ENCODE measurements around the gene TLE4. TPM values are rescaled to one million over a fixed set of nuclear protein-coding genes. Genes with fewer than 3 reads are reported as not detected.

Gene TLE4
- polyA plus RNA-seq, 1 experiment = 154 TPM

DNA sequence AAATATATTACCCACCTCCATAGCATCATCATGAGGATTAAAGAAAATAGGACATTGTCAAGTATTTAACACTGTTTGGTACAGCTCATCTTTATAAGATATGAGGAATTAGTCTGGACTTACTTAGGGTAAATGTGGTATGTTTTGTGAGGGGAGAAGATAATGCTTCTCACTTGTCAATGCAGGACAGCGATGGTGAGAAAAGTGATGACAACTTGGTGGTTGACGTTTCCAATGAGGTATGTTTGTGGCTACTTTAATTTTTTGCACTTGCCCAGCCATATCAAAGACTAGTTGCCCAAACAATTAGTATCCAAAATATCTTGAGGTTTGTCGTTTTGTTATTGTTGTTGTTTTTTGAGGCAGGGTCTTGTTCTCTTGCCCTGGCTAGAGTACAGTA lies 133.9 kb downstream of the TLE4 start:
- TF ChIP-seq, protein P1, sequence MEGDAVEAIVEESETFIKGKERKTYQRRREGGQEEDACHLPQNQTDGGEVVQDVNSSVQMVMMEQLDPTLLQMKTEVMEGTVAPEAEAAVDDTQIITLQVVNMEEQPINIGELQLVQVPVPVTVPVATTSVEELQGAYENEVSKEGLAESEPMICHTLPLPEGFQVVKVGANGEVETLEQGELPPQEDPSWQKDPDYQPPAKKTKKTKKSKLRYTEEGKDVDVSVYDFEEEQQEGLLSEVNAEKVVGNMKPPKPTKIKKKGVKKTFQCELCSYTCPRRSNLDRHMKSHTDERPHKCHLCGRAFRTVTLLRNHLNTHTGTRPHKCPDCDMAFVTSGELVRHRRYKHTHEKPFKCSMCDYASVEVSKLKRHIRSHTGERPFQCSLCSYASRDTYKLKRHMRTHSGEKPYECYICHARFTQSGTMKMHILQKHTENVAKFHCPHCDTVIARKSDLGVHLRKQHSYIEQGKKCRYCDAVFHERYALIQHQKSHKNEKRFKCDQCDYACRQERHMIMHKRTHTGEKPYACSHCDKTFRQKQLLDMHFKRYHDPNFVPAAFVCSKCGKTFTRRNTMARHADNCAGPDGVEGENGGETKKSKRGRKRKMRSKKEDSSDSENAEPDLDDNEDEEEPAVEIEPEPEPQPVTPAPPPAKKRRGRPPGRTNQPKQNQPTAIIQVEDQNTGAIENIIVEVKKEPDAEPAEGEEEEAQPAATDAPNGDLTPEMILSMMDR (IDR thresholded peaks at IDR 0.05; ENCODE audit: insufficient read depth, low read depth, low read length) = no peak
- H3K4me3 ChIP-seq (ENCODE audit: low read depth, low read length) = no peak overlapping the region
- POLR2A ChIA-PET = no interaction called here
- H3K27me3 ChIP-seq (ENCODE audit: control insufficient read depth, insufficient read depth, low read length) = no peaks in the 10 kb centered on the region
- peaks cover 28% of the 10 kb centered on the region for H3K36me3 ChIP-seq (ENCODE audit: control insufficient read depth, insufficient read depth, low read length)
- CTCF ChIA-PET = interaction anchor here (0.6 to 0.9 kb wide), 2 partner anchors 11 to 44 kb away, joined by 3 to 4 read pairs; no protein-coding TSS in a partner anchor
- DNase-seq (ENCODE audit: low read depth) = no peak

DNA sequence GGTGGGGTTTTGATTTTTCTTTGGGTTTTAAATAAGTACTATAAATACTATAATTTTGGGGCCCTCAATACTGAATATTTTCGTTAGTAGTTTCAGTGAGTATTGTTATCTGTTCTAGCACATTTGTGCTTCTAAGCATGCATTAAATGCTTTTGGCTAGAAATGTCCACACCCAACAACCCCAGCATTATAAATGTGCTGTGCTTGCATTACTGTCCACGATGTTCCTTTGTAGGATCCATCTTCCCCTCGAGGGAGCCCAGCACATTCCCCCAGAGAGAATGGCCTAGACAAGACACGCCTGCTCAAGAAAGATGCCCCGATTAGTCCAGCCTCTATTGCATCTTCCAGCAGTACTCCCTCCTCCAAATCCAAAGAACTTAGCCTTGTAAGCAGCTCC lies 134.7 kb downstream of the TLE4 start:
- Histone ChIP-seq H3K36me3 (ENCODE audit: control insufficient read depth, insufficient read depth, low read length) (peaks cover 30% of the 10 kb centered on the region), H3K27me3 (ENCODE audit: control insufficient read depth, insufficient read depth, low read length) (no peaks in the 10 kb centered on the region), H3K4me3 (ENCODE audit: low read depth, low read length) (no peak overlapping the region)
- DNase-seq (ENCODE audit: low read depth) = no peak
- TF ChIP-seq, protein P1 (IDR thresholded peaks at IDR 0.05; ENCODE audit: insufficient read depth, low read depth, low read length) = no peak
- ChIA-PET CTCF (no interaction called here), POLR2A (no interaction called here)

DNA sequence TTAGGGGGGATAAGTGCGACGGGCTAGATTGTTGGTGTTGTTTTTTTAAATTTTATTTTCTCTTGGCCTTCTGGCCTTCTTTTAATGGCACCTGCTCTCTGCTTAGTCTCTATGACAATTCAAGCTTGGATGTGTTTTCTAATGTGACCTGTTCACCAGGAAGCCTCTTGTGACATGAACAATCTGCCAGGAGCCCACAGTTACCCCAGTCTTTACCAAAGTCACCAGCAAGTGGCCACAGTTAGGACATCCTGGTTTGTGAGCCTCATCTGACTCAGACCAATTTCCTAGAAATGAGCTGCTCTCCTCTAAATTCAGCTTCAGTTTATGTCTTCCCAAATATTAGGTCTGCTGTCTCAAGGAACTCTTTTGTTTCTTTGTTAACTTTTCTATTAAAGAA lies 135.8 kb downstream of the TLE4 start:
- no peak for DNase-seq (ENCODE audit: low read depth)
- Histone ChIP-seq H3K4me3 (ENCODE audit: low read depth, low read length) (no peak overlapping the region), H3K36me3 (ENCODE audit: control insufficient read depth, insufficient read depth, low read length) (peaks cover 33% of the 10 kb centered on the region), H3K27me3 (ENCODE audit: control insufficient read depth, insufficient read depth, low read length) (no peaks in the 10 kb centered on the region)
- TF ChIP-seq, protein P1 (IDR thresholded peaks at IDR 0.05; ENCODE audit: insufficient read depth, low read depth, low read length) = no peak
- ChIA-PET POLR2A (interaction anchor here (0.6 kb wide), 1 partner anchor 13 kb away, joined by 4 read pairs; no protein-coding TSS in a partner anchor), CTCF (no interaction called here)

DNA sequence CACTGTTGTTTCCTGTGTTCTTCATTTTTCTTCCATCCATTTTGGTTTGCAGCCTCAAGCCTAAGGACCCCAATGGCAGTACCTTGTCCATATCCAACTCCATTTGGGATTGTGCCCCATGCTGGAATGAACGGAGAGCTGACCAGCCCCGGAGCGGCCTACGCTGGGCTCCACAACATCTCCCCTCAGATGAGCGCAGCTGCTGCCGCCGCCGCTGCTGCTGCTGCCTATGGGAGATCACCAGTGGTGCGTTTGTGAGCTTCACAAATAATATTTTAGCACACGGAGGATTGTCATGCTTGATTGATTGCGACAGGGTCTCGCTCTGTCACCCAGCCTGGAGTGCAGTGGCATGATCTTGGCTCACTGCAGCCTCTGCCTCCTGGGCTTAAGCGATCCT lies 136.8 kb downstream of the TLE4 start:
- ChIA-PET POLR2A (no interaction called here), CTCF (no interaction called here)
- TF ChIP-seq, protein P1 (IDR thresholded peaks at IDR 0.05; ENCODE audit: insufficient read depth, low read depth, low read length) = no peak
- no peak for DNase-seq (ENCODE audit: low read depth)
- H3K36me3 ChIP-seq (ENCODE audit: control insufficient read depth, insufficient read depth, low read length) = peaks cover 37% of the 10 kb centered on the region
- no peaks in the 10 kb centered on the region for H3K27me3 ChIP-seq (ENCODE audit: control insufficient read depth, insufficient read depth, low read length)
- H3K4me3 ChIP-seq (ENCODE audit: low read depth, low read length) = no peak overlapping the region

DNA sequence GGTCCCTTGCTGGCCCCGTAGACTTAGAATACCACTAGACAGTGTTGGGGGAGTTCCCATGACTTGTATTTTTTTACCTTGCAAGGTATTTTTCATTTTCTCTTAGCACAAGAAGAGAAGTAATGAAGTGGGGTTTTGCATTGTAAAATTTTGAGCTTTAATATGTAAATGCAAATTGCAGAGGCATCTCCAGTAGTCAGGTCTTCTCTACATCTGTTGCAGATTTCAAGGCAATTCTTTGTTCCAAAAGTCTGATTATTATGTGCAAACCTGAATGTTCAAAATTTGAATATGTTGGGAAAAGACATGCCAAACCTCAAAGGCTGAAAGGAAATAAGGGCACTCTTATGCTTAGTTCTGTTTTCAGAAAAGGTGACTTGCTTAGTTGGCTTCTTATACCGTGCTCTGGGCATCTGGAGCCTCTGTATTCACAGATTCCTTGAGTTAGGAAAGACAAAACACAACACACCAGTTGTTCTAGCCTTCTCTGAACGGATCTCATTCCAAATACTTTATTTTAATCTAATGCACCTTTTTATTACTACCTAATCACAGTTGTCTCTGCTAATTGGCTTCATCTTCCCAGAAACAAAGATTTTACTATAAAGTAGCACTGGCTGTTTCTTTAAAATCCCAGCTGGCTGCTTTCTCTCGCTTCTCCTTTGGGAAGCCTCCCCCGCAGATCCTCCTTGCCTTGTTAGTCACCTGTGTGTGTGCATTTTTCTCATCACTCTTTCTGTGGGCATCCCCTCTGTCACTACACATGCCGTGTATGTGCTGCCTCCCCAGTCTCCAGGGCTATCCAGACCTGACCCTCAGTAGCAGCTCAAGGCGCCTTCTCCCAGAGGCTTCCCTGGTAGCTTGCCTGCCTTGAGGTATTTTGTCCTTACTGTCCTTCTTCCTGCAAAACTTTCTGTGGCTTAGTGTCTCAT lies 138.2 kb downstream of the TLE4 start:
- CTCF ChIA-PET = no interaction called here
- Histone ChIP-seq H3K4me3 (ENCODE audit: low read depth, low read length) (no peak overlapping the region), H3K36me3 (ENCODE audit: control insufficient read depth, insufficient read depth, low read length) (peaks cover 38% of the 10 kb centered on the region), H3K27me3 (ENCODE audit: control insufficient read depth, insufficient read depth, low read length) (no peaks in the 10 kb centered on the region)
- DNase-seq (ENCODE audit: low read depth) = no peak
- POLR2A ChIA-PET = no interaction called here
- TF ChIP-seq, protein P1 (IDR thresholded peaks at IDR 0.05; ENCODE audit: insufficient read depth, low read depth, low read length) = no peak
